ENCODE data around the gene SLC35F3. TPM values are rescaled to one million over a fixed set of nuclear protein-coding genes. Genes with fewer than 3 reads are reported as not detected.

SLC35F3 gene
- total RNA-seq, 4 donors from 2014 or later, result 0.82 TPM; not detected in 3

DNA sequence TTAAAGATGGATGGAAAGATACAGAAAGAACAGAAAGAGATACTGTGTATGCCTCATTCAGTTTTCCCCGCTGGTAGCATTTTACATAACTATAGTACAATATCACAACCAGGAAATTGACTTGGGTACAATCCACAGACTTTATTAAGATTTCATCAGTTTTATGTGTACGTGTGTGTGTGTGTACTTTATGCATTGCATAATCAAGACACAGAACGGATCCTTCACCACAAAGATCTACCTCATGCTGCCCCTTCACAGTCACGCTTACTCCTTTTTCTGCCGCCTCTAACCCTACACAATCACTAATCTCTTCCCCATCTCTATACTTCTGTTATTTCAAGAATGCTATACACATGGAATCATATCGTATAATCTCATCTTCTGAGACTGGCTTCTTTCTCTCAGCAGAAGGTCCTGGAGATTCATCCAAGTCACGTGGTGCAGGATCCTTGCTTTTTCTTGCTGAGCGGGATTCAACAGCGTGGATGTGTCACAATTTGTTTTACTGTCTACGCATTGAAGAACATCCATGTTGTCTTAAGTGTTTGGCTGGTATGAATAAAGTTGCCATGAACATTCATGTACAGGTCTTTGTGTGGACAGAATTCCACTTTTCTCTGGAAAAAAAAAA is 76.7 kb downstream of the SLC35F3 start:
- Histone ChIP-seq H3K27me3 (no peaks in the 10 kb centered on the region), H3K9me3 (no peaks in the 10 kb centered on the region), H3K36me3 (no peaks in the 10 kb centered on the region), H3K4me1 (no peaks in the 10 kb centered on the region), H3K27ac (no peak overlapping the region), H3K4me3 (no peak overlapping the region)
- in situ Hi-C loops (cut with MboI; ENCODE audit: low sequenced_read_pairs in 4 of 4) (no loop called here), intact Hi-C loops (cut with DNase I; ENCODE audit: low total_unique reads) (no loop called here)
- ATAC-seq (no peak), DNase-seq (no peak)
- no peak for TF ChIP-seq POLR2A (IDR thresholded peaks at IDR 0.05)
- TF ChIP-seq, protein P1, sequence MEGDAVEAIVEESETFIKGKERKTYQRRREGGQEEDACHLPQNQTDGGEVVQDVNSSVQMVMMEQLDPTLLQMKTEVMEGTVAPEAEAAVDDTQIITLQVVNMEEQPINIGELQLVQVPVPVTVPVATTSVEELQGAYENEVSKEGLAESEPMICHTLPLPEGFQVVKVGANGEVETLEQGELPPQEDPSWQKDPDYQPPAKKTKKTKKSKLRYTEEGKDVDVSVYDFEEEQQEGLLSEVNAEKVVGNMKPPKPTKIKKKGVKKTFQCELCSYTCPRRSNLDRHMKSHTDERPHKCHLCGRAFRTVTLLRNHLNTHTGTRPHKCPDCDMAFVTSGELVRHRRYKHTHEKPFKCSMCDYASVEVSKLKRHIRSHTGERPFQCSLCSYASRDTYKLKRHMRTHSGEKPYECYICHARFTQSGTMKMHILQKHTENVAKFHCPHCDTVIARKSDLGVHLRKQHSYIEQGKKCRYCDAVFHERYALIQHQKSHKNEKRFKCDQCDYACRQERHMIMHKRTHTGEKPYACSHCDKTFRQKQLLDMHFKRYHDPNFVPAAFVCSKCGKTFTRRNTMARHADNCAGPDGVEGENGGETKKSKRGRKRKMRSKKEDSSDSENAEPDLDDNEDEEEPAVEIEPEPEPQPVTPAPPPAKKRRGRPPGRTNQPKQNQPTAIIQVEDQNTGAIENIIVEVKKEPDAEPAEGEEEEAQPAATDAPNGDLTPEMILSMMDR (IDR thresholded peaks at IDR 0.05 in 4 of 5, conservative IDR thresholded peaks at IDR 0.05 in 1 of 5), result no peak

DNA sequence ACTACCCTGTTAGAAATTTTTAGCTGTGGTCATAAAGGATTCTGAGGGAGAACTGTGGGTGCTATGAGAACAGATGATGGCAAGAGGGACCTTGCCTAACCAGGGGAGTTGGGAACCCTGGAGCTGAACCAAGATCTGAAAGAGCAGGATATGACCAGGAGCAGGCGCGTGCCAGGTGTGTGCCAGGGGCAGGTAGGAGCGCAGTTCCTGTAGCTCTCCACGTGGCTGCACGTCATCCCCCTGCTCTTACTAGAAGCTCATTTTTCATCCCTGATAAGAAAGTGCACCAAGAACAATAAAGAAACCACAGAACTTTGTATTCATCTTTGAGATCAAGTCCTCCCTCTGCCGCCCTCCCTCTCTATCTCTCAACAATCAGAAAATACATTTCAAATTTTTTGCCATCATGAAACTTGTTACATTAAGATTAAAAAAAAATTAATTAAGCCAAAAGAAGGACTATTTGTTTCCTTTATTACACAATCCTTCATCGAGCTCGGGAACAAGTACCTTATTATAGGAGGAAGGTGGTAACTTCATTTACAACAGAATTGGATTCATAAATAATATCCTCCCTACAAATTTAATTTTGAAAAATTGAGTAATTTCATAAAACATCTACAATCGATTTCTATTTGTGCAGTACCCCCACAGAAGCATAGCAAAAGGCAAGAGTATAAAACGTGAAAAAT is 78.5 kb downstream of the SLC35F3 start:
- TF ChIP-seq, protein P1 (IDR thresholded peaks at IDR 0.05 in 4 of 5, conservative IDR thresholded peaks at IDR 0.05 in 1 of 5), result no peak
- no peak for TF ChIP-seq POLR2A (IDR thresholded peaks at IDR 0.05)
- no peaks in the 10 kb centered on the region for H3K27me3 ChIP-seq
- H3K36me3 ChIP-seq, result no peaks in the 10 kb centered on the region
- no peaks in the 10 kb centered on the region for H3K9me3 ChIP-seq
- ATAC-seq (no peak), DNase-seq (no peak)
- H3K27ac ChIP-seq, result no peak overlapping the region
- intact Hi-C loops (cut with DNase I; ENCODE audit: low total_unique reads), result no loop called here
- in situ Hi-C loops (cut with MboI; ENCODE audit: low sequenced_read_pairs in 4 of 4), result no loop called here
- H3K4me3 ChIP-seq, result no peak overlapping the region
- H3K4me1 ChIP-seq, result no peaks in the 10 kb centered on the region

DNA sequence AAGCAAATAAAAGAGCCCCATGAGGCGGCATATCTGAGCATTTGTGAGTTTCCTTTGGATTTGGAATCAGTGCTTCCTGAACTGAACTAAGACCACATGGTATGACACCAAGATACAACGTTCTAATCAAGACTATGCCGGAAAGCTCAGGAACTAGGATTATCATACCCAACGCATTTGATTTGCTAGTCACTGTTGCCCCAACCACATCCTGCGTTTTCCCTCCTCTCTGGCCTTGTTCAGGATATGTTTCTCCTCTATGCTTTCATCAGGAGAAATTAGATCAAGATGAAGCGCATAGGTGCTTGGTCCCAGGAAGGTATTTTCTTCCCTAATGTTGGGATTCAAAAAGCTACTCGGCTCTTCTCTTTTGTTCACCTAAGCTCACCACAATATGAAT is 79.3 kb downstream of the SLC35F3 start:
- intact Hi-C loops (cut with DNase I; ENCODE audit: low total_unique reads), result no loop called here
- in situ Hi-C loops (cut with MboI; ENCODE audit: low sequenced_read_pairs in 4 of 4), result no loop called here
- Histone ChIP-seq H3K36me3 (no peaks in the 10 kb centered on the region), H3K4me1 (no peaks in the 10 kb centered on the region), H3K4me3 (no peak overlapping the region), H3K9me3 (no peaks in the 10 kb centered on the region), H3K27ac (no peak overlapping the region), H3K27me3 (no peaks in the 10 kb centered on the region)
- DNase-seq, result no peak
- ATAC-seq, result no peak
- TF ChIP-seq, protein P1 (IDR thresholded peaks at IDR 0.05 in 4 of 5, conservative IDR thresholded peaks at IDR 0.05 in 1 of 5), result no peak
- no peak for TF ChIP-seq POLR2A (IDR thresholded peaks at IDR 0.05)

DNA sequence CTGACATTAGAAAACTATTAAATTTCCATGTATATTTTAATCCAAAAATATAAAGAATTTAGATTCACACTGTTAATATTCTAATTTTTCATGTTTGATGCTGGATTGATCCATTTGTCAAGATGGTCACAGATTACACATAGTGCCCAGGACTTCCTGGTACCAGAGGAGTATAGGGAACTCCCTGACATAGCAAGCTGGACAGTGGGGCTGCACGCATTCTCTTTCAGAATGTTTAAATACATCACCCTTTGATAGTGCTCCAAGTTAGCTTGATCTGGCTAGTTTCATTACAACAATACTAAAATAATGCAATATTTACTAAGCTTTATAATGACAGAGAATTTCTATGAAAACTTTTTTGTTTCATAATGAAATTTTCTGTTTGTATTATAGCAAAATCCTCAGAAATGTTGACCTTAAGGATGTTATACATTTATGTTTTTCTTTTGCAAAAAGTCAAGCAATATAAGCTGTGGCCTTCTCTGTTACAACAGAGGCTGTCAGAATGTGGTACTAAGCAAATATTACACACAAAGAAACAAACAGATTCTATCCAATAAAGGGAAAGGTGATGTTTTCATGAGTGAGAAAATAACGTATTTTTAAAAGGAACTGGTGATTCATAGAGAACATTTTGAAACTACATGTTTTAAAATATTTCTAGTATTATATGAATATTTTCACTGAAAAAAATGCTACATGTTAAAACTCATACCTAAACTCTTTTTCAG is 84.7 kb downstream of the SLC35F3 start:
- DNase-seq (no peak), ATAC-seq (no peak)
- no peak for TF ChIP-seq POLR2A (IDR thresholded peaks at IDR 0.05)
- TF ChIP-seq, protein P1 (IDR thresholded peaks at IDR 0.05 in 4 of 5, conservative IDR thresholded peaks at IDR 0.05 in 1 of 5), result no peak
- Histone ChIP-seq H3K36me3 (no peaks in the 10 kb centered on the region), H3K4me1 (no peaks in the 10 kb centered on the region), H3K9me3 (no peaks in the 10 kb centered on the region), H3K27me3 (no peaks in the 10 kb centered on the region), H3K27ac (no peak overlapping the region), H3K4me3 (no peak overlapping the region)
- intact Hi-C loops (cut with DNase I; ENCODE audit: low total_unique reads), result no loop called here
- in situ Hi-C loops (cut with MboI; ENCODE audit: low sequenced_read_pairs in 4 of 4), result no loop called here
